AG09309 (cell line): Measurements from ENCODE around the gene TRPV2.
"Not testable (repeated sequence)": the region's sequence is repeated elsewhere in the genome, so short reads cannot be mapped to it uniquely, and the experiment has no call there.

Source experiments
- DNase-seq: peaks from one replicate; pipeline ENCODE4 v3.0.0-alpha.2; 2010; ENCODE audit warnings: low read depth
- H3K4me3 ChIP-seq: 2 replicates; pipeline ENCODE4 v1.5.1; 2011; ENCODE audit warnings: mild to moderate bottlenecking, low read depth, low read length, moderate library complexity; ENCODE audit not compliant: control insufficient read depth
- TF ChIP-seq, protein P1 (sequence below): IDR thresholded peaks from 2 replicates; pipeline ENCODE4 v1.5.1; 2011; ENCODE audit warnings: mild to moderate bottlenecking, low read depth, low read length, inconsistent platforms; ENCODE audit not compliant: insufficient read depth, control insufficient read depth; ENCODE audit errors: missing control alignments

Gene TRPV2

GRCh38 chr17:16379654-16380053 lies 35.7 kb upstream of the TRPV2 start:
- H3K4me3 ChIP-seq = no peak overlapping the region
- TF ChIP-seq, protein P1, sequence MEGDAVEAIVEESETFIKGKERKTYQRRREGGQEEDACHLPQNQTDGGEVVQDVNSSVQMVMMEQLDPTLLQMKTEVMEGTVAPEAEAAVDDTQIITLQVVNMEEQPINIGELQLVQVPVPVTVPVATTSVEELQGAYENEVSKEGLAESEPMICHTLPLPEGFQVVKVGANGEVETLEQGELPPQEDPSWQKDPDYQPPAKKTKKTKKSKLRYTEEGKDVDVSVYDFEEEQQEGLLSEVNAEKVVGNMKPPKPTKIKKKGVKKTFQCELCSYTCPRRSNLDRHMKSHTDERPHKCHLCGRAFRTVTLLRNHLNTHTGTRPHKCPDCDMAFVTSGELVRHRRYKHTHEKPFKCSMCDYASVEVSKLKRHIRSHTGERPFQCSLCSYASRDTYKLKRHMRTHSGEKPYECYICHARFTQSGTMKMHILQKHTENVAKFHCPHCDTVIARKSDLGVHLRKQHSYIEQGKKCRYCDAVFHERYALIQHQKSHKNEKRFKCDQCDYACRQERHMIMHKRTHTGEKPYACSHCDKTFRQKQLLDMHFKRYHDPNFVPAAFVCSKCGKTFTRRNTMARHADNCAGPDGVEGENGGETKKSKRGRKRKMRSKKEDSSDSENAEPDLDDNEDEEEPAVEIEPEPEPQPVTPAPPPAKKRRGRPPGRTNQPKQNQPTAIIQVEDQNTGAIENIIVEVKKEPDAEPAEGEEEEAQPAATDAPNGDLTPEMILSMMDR = no peak
- no peak for DNase-seq

DNA sequence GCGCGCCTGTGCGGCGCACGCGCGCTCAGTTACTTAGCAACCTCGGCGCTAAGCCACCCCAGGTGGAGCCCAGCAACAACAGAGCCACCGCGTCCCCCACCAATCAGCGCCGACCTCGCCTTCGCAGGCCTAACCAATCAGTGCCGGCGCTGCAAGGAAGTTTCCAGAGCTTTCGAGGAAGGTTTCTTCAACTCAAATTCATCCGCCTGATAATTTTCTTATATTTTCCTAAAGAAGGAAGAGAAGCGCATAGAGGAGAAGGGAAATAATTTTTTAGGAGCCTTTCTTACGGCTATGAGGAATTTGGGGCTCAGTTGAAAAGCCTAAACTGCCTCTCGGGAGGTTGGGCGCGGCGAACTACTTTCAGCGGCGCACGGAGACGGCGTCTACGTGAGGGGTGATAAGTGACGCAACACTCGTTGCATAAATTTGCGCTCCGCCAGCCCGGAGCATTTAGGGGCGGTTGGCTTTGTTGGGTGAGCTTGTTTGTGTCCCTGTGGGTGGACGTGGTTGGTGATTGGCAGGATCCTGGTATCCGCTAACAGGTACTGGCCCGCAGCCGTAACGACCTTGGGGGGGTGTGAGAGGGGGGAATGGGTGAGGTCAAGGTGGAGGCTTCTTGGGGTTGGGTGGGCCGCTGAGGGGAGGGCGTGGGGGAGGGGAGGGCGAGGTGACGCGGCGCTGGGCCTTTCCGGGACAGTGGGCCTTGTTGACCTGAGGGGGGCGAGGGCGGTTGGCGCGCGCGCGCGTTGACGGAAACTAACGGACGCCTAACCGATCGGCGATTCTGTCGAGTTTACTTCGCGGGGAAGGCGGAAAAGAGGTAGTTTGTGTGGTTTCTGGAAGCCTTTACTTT lies 34.5 kb upstream of the TRPV2 start, which contains the start of gene UBB:
TSS of gene UBB (plus strand) at position 452 of the 856 bp plus-strand sequence. CDS start 817 bp downstream, outside the sequence.
- peak within 1 kb of the TSS; percentile 63 for H3K4me3 ChIP-seq
- peak; percentile 96 for DNase-seq
- TF ChIP-seq, protein P1 = no peak

GRCh38 chr17:16381496-16381820 lies 33.9 kb upstream of the TRPV2 start:
- TF ChIP-seq, protein P1 = no peak
- DNase-seq = no peak
- H3K4me3 ChIP-seq = peak overlapping the region; percentile 63

DNA sequence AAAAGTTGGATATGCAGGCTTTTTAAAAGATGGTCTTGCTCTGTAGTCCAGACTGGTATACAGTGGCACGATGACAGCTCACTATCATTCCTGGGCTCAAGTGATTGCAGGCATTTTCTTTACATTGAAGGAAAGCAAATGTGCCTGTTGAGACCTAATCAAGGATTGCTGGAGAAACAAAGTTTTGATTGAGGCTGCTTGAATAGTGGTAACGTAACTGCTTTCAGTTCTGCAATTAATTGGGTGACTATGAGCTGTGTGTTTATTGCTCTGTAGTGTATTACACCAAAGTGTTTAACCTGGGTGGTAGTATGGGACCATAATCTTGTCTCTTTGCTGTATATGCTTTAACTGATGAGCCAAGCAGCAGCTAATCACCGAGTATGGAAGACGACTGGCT lies 32.2 kb upstream of the TRPV2 start:
- TF ChIP-seq, protein P1 = no peak
- DNase-seq = no peak
- H3K4me3 ChIP-seq = no peak overlapping the region

GRCh38 chr17:16383772-16384287 lies 31.5 kb upstream of the TRPV2 start:
- TF ChIP-seq, protein P1 = no peak
- no peak overlapping the region for H3K4me3 ChIP-seq

GRCh38 chr17:16384557-16384956 lies 30.8 kb upstream of the TRPV2 start:
- H3K4me3 ChIP-seq = no peak overlapping the region
- no peak for DNase-seq
- TF ChIP-seq, protein P1 = no peak

More at GRCh38 chr17:16383772-16384287, 31.5 kb upstream of the TRPV2 start:
- DNase-seq = no peak

GRCh38 chr17:16386126-16386507 lies 29.3 kb upstream of the TRPV2 start:
- not testable (repeated sequence) for H3K4me3 ChIP-seq, DNase-seq
